Hypothalamus (tissue), 51 donors: Measurements from ENCODE around the gene MCAT.

Experiments
- DNase-seq, 51 donors: peaks; one replicate each; lab custom pipeline; 2025; lab: John Stamatoyannopoulos, UW

The MCAT gene

DNA sequence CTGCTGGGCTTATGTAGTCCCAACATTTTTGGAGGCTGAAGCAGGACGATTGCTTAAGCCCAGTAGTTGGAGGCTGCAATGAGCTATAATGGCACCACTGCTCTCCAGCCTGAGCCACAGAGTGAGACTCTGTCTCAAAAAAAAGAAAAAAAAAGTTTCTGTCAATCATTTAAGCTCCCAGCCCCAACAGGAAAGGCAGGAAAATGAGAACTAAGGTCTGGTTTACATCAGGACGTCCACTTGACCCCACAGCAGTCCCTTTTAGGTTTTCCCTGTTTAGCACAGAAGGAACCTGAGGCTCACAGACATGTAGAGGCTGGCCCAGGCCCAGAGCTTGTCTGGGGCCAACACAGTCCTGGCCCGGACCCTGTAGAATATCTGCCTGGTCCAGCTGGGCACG lies 44.8 kb downstream of the MCAT start:
- no peak for DNase-seq

DNA sequence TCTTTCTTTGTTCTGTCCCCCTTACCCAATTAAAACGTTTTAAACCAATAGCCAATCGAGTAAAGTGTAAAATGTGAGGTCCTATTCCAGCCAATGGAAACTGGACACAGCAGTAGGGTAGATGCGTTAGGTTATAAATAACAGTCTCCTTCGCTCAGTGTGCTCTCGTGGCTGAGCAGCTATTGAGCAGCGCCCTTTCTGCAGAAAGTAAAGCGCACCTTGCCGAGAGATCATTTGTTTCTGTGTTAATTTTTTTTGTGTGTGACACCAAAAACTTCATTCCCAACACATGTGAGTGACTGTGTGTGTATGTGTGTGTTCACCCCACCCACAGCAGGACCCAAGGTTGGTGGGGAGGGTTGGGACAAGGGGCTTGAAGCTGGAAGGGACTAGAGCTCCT lies 46.8 kb downstream of the MCAT start:
- DNase-seq = no peak

DNA sequence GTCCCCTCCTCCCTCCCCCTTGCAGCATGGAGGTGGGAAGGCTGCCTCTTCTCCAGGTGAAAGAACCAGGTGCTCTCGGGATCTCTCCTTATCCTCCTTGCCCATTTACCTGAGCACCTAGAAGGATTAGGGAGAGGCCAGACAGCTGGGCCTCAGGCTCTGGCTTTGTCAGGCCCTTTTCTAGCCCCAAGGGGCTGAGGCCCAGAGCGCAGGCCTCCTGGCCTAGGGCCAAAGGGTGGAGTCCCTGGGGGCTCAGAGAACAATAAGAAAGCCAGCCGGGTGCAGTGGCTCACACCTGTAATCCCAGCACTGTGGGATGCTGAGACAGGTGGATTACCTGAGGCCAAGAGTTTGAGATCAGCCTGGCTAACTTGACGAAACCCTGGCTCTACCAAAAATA lies 48.6 kb downstream of the MCAT start:
- no peak for DNase-seq

DNA sequence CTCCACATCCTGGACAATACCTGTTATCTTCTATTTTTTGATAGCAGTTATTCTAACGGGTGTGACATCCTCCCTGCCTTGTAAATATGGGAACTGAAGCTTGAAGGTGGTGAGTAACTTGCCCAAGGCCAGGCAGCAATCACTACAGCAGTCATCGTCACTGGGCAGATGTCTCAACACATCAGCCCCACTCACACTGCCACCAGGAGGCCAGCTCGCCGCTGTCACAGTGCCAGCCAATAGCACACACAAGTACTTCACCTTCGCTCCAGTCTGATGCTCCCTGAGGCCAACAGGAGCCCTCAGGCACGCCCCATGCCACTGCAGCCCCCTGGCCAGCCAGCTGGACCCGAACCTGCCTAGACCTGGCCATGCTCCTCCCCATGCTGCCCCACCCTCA lies 49.1 kb downstream of the MCAT start:
- no peak for DNase-seq

DNA sequence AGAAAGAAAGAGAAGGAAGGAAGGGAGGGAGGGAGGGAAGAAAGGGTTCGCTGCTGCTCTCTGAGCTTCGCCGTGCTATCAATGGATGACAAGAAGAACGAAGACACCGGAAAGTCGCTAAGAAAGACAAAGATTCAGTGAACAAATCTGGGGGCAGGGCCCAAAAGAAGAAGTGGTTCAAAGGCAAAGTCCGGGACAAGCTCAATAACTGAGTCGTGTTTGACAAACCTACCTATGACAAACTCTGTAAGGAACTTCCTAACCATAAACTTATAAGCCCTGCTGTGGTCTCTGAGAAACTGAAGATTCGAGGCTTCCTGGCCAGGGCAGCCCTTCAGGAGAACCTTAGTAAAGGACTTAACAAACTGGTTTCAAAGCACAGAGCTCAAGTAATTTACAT lies 51.1 kb downstream of the MCAT start:
- no peak for DNase-seq

DNA sequence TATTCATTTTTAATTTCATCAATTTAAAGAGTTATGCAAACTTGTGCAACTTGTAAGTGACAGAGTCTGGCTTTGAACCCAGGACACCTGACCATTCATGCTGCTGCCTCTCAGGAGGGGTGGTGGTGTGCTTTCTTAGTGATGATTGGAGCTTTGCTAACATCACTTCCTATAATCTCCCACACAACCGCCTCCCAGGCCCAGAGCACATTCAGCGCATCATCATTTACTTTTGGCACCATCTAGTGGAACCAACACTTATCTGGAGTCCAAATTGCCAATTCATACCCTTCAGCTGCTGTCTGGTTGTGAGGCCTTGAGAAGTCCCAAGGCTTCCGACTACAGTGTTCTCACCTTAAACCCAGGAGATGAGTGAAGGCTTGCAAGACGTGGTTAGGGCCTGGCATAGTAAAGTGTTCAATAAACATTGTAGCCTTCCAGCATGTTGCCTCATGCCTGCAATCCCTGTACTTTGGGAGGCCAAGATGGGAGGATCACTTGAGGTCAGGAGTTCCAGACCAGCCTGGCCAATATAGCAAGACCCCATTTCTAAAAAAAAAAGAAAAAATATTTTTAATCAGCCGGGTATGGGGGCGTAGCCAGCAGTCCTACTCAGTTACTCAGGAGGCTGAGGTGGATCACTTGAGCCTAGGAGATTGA lies 52.9 kb downstream of the MCAT start:
- DNase-seq = peak in 18 of 51 donors; percentile 2 to 62 (median 16)

DNA sequence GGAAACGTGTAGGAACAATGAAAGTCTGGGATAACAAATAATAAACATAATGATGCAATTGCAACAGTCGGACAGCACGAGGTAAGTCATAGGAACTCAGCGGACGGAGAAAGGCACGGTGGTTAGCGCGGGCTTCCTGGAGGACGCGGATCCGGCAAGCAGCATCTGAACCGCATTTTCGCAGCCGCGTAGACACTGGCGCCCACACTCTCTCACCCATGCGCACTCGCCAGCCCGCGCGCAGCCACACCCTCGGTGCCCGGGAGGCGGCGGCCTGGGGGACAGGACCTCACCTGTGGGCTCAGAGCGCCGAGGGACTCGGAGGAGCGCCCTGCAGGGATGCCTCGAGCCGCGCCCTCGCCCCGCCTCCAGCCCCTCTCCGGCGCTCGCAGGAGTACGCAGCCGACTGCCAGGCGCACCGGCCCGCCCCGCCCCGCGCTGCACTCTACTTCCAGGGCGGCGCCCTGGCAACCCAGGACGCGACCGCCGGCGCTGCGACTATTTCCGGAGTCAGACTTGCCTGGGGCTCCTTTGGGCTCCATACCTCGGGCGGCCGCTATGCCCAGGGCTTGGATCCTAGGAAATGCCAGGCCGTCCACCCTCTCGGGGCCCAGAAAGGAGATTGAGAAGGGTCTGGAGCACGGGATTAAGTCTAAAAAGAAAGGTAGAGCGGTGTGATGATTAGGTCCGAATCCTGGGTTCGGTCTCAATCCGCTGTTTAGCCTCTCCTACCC lies 54.0 kb downstream of the MCAT start, which contains the start of gene TTLL1:
Gene TTLL1 (minus strand): TSS at position 408 of the 734 bp plus-strand sequence. CDS start 13,805 bp downstream, outside the sequence.
- DNase-seq = peak in 50 of 51 donors; percentile 16 to 89 (median 75)

DNA sequence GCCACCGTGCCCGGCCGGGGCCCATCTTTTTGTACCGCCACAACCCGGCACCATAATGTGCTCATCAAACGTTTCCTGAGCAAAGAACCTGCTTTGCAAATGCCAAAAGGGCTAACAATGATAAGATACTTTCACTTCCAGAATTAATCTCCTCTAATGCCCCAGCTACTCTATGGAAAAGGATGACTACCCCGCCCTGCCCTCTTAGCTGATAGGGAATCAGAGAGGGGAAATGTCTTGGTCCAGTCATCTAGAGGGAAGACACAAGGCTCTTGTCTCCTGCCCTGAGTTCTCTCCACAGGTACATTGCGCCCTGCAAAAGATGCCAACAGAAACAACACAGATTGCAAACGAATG lies 54.6 kb downstream of the MCAT start:
- peak in 1 of 51 donors; percentile 30 for DNase-seq

DNA sequence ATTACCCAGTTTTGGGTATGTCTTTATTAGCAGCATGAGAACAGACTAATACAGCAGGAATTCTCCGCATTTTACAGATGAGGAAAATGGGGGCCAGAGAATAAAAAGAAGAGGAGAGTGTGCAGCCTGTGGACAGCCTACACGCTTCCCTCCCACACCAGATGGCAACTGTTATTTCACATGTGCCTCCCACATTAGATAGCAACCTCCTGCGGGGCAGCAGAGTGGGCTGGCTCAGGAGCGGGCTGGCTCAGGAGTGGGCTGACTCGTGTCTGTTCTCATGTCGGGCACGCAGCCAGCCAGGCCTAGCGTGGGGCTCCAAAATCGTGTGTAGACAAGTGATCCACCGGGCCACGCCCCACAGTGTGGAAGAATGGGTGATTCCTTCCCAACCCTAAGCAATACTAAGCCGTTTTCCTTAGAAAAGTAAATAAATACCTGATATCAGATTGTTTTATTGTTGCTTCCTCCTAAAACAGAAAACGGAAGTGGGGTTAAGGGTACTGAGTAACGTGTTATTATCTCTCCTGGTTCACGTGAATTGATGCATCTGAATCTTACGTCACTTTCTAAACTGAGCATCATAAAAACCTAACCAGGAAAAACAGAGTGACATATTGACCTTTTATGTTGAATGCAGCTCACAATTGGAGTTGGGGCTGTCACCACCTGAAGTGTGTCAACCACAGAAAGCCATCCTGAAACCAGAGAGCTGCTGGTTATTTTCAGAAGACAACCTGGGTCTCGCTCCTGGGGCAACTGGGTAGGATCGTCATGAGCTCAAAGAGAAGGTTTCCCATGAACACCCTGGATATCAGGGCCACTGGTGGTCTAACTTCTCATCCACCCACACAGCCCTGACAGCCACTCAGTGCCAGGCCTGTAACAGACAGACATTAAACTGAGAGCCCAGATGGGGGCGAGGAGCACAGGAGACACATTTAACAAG lies 57.3 kb downstream of the MCAT start:
- peak in 1 of 51 donors; percentile 10 for DNase-seq
